Effector memory CD8-positive, alpha-beta T cell (primary cell): ENCODE results near the gene EIF3CL.
"Not testable (repeated sequence)": the region's sequence is repeated elsewhere in the genome, so short reads cannot be mapped to it uniquely, and the experiment has no call there.

Source experiments
- ATAC-seq: fragments of 150-1000 bp; cut with Tn5 transposase; replicated peaks from 2 replicates; pipeline ENCODE4 v1.10.0; 2021; ENCODE audit warnings: mild to moderate bottlenecking, moderate library complexity
- DNase-seq, 3 experiments: peaks; one replicate each; pipeline ENCODE4 v3.0.0; 2021
- H3K27ac Mint-ChIP-seq, 2 donors: one replicate each; pipeline ENCODE4 v1.8.0; 2022; ENCODE audit warnings: mild to moderate bottlenecking in 2 of 2, mixed read lengths in 2 of 2, moderate library complexity in 2 of 2
- H3K27me3 Mint-ChIP-seq, 2 donors: one replicate each; pipeline ENCODE4 v1.8.0; 2022; ENCODE audit warnings: mixed read lengths in 2 of 2
- H3K36me3 Mint-ChIP-seq: one replicate; pipeline ENCODE4 v1.8.0; 2022; ENCODE audit warnings: mild to moderate bottlenecking, moderate library complexity, mixed read lengths; ENCODE audit not compliant: insufficient read depth
- H3K4me1 Mint-ChIP-seq, 2 donors: one replicate each; pipeline ENCODE4 v1.8.0; 2022; ENCODE audit warnings: low read depth in 2 of 2, mixed read lengths in 2 of 2
- H3K4me3 Mint-ChIP-seq, 2 donors: one replicate each; pipeline ENCODE4 v1.8.0; 2022; ENCODE audit warnings: mild to moderate bottlenecking in 2 of 2, mixed read lengths in 2 of 2, moderate library complexity in 2 of 2
- H3K9me3 Mint-ChIP-seq, 2 donors: one replicate each; pipeline ENCODE4 v1.8.0; 2022; ENCODE audit warnings: mixed read lengths in 2 of 2
- total RNA-seq, 9 experiments: gene quantifications; one replicate each; lab custom pipeline; 2026; lab: John Stamatoyannopoulos, UW

The EIF3CL gene, protein sequence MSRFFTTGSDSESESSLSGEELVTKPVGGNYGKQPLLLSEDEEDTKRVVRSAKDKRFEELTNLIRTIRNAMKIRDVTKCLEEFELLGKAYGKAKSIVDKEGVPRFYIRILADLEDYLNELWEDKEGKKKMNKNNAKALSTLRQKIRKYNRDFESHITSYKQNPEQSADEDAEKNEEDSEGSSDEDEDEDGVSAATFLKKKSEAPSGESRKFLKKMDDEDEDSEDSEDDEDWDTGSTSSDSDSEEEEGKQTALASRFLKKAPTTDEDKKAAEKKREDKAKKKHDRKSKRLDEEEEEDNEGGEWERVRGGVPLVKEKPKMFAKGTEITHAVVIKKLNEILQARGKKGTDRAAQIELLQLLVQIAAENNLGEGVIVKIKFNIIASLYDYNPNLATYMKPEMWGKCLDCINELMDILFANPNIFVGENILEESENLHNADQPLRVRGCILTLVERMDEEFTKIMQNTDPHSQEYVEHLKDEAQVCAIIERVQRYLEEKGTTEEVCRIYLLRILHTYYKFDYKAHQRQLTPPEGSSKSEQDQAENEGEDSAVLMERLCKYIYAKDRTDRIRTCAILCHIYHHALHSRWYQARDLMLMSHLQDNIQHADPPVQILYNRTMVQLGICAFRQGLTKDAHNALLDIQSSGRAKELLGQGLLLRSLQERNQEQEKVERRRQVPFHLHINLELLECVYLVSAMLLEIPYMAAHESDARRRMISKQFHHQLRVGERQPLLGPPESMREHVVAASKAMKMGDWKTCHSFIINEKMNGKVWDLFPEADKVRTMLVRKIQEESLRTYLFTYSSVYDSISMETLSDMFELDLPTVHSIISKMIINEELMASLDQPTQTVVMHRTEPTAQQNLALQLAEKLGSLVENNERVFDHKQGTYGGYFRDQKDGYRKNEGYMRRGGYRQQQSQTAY
- 0.29 to 1.4 (median 0.79) reads per million in 9 experiments for total RNA-seq

DNA sequence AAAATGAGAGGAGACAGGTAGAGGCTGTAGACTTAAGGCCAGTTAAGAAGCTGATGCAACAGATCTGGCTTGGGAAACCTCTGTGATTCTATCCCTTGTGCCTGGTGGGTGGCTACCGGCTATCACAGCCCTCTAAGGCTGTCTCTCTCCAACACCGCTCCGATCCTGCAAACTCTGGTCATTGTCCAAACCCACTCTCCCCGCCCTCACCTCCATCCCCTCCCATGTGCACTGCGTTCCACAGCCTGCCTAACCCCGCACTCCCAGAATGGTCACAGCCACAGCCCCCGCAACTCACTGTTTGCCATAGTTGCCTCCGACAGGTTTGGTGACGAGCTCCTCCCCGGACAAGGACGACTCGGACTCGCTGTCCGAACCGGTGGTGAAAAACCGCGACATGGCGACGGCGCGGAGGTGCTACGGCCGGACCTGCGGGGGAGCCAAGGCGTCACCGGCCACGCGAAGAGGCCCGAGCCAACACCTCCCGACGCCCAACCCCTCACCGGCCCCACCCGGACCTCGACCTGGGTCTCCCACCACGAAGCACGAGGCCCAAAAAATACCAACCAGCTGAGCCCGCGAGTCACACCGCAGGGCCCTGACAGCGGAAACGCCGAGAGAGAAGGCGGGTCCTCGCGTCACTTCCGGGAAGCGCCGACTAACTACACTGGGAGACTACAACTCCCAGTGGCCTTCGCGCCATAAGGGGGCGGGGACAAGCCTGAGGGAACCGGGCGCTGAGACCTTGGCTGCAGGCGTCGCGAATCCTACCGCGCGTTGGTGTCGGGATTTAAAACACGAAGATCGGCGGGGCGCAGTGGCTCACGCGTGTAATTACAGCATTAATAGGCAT, at the start of gene EIF3CL:
EIF3CL (minus strand) TSS at position 622 of the 853 bp plus-strand sequence; CDS start at position 399, 223 bp downstream.
- H3K4me1 Mint-ChIP-seq, H3K27ac Mint-ChIP-seq, H3K9me3 Mint-ChIP-seq, DNase-seq, H3K36me3 Mint-ChIP-seq, H3K27me3 Mint-ChIP-seq: not testable (repeated sequence)
- ATAC-seq, result peak; percentile 100
- H3K4me3 Mint-ChIP-seq, result peak within 1 kb of the TSS in 1 of 2 donors; percentile 47

- not testable (repeated sequence) for H3K27ac Mint-ChIP-seq, DNase-seq, ATAC-seq, H3K27me3 Mint-ChIP-seq, H3K9me3 Mint-ChIP-seq, H3K4me3 Mint-ChIP-seq, H3K4me1 Mint-ChIP-seq, H3K36me3 Mint-ChIP-seq
Measured at GRCh38 chr16:28447081-28447480, 43.4 kb upstream of the EIF3CL start.

DNA sequence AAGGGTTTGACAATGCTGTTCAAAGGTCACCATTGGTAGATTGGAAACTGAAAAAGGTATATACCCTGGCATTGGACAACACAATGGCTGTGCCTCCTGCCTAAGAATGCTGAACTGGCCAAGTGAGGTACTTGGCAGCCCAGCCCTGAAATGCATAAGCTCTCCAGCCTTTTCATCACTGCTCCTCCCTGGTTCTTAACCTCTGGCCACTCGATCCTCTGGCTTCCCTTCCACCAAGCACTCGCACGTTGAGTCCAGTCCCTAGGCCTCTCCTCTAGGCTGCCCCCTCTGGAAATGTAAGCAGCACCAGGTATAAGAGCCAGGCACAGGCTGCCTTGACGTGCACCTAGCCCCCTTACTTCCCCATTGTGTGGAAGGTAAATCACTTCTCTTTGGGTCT, 42.7 kb upstream of the EIF3CL start:
- H3K36me3 Mint-ChIP-seq, DNase-seq, H3K27ac Mint-ChIP-seq, H3K4me1 Mint-ChIP-seq, H3K9me3 Mint-ChIP-seq, H3K27me3 Mint-ChIP-seq, H3K4me3 Mint-ChIP-seq, ATAC-seq: not testable (repeated sequence)

GRCh38 chr16:28443943-28444342, 40.3 kb upstream of the EIF3CL start:
- ATAC-seq, H3K4me3 Mint-ChIP-seq: not testable (repeated sequence)

DNA sequence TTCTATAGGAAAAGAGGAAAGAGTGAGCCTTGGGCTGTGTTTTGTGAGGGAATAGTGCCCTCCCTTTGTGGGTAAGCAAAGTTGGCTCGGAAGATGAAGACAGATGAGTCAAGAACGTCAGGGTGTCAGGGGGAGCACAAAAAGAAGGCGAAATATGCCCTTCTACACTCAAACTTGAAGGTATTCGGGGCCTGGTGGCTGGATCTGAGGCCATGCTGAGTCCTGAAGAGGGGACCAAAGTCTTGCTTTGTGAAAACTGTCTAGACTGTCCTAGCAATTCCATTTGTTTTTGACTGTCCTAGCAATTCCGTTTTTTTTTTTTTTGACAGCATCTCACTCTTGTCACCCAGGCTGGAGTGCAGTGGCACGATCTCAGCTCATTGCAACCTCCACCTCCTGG, 35.3 kb upstream of the EIF3CL start:
- H3K27ac Mint-ChIP-seq, H3K27me3 Mint-ChIP-seq, H3K9me3 Mint-ChIP-seq, DNase-seq, H3K4me3 Mint-ChIP-seq, H3K4me1 Mint-ChIP-seq, ATAC-seq, H3K36me3 Mint-ChIP-seq: not testable (repeated sequence)

More at GRCh38 chr16:28443943-28444342, 40.3 kb upstream of the EIF3CL start:
- DNase-seq, H3K4me1 Mint-ChIP-seq, H3K9me3 Mint-ChIP-seq, H3K36me3 Mint-ChIP-seq, H3K27ac Mint-ChIP-seq, H3K27me3 Mint-ChIP-seq: not testable (repeated sequence)

DNA sequence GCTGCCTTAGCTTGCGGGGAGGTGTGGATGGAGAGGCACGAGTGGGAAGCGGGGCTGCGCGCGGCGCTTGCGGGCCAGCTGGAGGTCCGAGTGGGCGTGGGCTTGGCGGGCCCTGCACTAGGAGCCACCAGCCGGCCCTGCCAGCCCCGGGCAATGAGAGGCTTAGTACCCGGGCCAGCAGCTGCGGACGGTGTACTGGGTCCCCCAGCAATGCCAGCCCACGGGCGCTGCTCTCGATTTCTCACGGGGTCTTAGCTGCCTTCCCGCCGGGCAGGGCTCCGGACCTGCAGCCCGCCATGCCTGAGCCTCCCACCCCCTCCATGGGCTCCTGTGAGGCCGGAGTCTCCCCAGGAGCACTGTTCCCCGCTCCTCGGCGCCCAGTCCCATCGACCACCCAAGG, 31.7 kb upstream of the EIF3CL start:
- H3K9me3 Mint-ChIP-seq, H3K4me3 Mint-ChIP-seq, H3K36me3 Mint-ChIP-seq, DNase-seq, H3K4me1 Mint-ChIP-seq, H3K27ac Mint-ChIP-seq, ATAC-seq, H3K27me3 Mint-ChIP-seq: not testable (repeated sequence)

GRCh38 chr16:28426060-28426680, 22.5 kb upstream of the EIF3CL start:
- peak in 2 of 3 experiments; percentile 4 to 5 for DNase-seq
- not testable (repeated sequence) for H3K27me3 Mint-ChIP-seq, H3K27ac Mint-ChIP-seq, H3K4me3 Mint-ChIP-seq, H3K36me3 Mint-ChIP-seq, H3K9me3 Mint-ChIP-seq, H3K4me1 Mint-ChIP-seq
- peak; percentile 94 for ATAC-seq

DNA sequence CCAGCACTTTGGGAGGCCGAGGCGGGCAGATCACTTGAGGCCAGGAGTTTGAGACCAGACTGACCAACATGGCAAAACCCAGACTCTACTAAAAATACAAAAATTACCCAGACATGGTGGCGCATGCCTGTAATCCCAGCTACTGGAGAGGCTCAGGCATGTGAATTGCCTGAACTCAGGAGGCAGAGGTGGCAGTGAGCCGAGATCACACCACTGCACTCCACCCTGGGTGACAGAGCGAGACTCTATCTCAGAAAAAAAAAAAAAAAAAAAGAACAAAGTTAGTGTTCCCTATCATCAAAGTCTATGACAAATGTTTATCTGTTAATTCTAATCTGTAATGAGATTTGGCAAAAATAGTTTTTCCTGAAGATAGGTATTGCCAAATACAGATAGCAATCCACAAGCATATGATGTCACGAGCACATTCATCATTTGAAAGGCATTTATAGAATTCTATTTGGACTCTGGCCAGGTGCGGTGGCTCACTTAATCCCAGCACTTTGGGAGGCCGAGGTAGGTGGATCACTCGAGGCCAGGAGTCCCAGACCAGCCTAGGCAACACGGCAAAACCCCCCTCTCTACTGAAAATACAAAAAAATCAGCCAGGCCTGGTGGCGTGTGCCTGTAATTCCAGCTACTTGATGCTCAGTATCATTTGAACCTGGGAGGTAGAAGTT, 17.6 kb upstream of the EIF3CL start:
- H3K27ac Mint-ChIP-seq, H3K9me3 Mint-ChIP-seq, H3K27me3 Mint-ChIP-seq, DNase-seq, H3K4me1 Mint-ChIP-seq, H3K4me3 Mint-ChIP-seq, H3K36me3 Mint-ChIP-seq, ATAC-seq: not testable (repeated sequence)

DNA sequence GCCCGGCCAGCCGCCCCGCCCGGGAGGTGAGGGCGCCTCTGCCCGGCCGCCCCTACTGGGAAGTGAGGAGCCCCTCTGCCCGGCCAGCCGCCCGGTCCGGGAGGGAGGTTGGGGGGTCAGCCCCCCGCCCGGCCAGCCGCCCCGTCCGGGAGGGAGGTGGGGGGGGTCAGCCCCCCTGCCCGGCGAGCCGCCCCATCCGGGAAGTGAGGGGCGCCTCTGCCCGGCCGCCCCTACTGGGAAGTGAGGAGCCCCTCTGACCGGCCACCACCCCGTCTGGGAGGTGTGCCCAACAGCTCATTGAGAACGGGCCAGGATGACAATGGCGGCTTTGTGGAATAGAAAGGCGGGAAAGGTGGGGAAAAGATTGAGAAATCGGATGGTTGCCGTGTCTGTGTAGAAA, 13.4 kb upstream of the EIF3CL start:
- not testable (repeated sequence) for H3K36me3 Mint-ChIP-seq, H3K9me3 Mint-ChIP-seq, H3K27ac Mint-ChIP-seq, H3K4me1 Mint-ChIP-seq, H3K4me3 Mint-ChIP-seq, ATAC-seq, DNase-seq, H3K27me3 Mint-ChIP-seq

DNA sequence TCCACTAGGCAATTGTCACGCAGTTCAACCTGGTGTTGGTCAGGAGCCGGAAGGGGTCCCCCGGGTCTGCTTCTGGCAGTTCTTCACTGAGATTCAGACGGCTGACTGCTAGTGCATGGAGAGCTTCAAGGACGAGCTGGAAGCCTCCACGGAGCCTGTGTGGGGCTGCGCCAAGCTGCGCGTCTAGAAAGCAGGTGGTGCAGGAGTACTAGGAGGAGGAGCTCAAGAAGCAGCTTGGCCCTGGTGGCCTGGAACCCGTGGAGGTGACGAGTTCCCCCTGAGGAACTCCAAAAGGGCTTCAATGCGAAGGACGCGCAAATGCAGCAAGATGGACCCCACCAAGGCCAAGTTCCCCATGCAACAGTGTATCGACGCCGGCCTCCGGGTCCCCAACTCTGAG, 10.9 kb upstream of the EIF3CL start:
- not testable (repeated sequence) for ATAC-seq, H3K27me3 Mint-ChIP-seq, DNase-seq, H3K4me3 Mint-ChIP-seq, H3K9me3 Mint-ChIP-seq, H3K36me3 Mint-ChIP-seq, H3K4me1 Mint-ChIP-seq, H3K27ac Mint-ChIP-seq

DNA sequence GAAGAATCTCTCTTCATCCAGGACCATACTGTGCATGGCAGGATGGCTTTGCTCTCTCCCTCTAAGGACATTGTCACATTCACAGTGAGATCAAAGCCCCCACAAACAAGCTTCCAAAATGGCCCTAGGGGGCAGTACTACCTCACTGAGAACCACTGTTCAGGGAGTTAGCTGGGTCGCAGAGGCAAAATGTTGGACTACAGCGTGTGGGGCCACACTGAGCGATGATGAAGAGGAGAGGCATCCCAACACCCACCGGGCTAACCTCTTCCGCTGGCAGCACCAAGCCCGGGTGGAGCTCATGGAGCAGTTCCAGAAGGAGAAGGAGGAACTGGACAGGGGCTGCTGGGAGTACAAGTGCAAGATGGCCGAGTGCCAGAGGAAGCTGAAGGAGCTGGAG, 9.9 kb upstream of the EIF3CL start:
- H3K9me3 Mint-ChIP-seq, H3K27me3 Mint-ChIP-seq, H3K36me3 Mint-ChIP-seq, H3K4me1 Mint-ChIP-seq, H3K4me3 Mint-ChIP-seq, ATAC-seq, H3K27ac Mint-ChIP-seq, DNase-seq: not testable (repeated sequence)

- not testable (repeated sequence) for H3K4me3 Mint-ChIP-seq, H3K4me1 Mint-ChIP-seq, ATAC-seq
Measured at GRCh38 chr16:28392054-28392453, 11.6 kb downstream of the EIF3CL start.

More at GRCh38 chr16:28392054-28392453, 11.6 kb downstream of the EIF3CL start:
- H3K27ac Mint-ChIP-seq, DNase-seq, H3K36me3 Mint-ChIP-seq, H3K27me3 Mint-ChIP-seq, H3K9me3 Mint-ChIP-seq: not testable (repeated sequence)
